ENCODE data around the gene SLC25A13. TPM values are rescaled to one million over a fixed set of nuclear protein-coding genes. Genes with fewer than 3 reads are reported as not detected.

Gene SLC25A13
- total and polyA plus RNA-seq, 2 of the 13 experiments (the other 11 are each of a cell fraction or from before 2014, with no cell fraction given) = 36.2 to 84.9 TPM

DNA sequence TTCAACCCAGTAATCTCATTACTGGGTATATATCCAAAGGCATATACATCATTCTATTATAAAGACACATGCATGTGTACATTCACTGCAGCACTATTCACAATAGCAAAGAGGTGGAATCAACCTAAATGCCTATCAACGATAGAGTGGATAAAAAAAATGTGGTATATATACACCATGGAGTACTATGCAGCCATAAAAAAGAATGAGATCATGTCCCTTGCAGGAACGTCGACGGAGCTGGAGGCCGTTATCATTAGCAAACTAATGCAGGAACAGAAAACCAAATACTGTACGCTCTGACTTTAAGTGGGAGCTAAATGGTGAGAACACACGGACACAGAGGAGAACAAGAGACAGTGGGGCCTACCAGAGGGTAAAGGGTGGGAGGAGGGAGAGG, 105.5 kb downstream of the SLC25A13 start:
- ATAC-seq (no peak), FAIRE-seq (no peak), DNase-seq (ENCODE audit: low spot score) (no peak)
- H3K9ac ChIP-seq (ENCODE audit: insufficient read depth, low read depth, low read length) = no peak overlapping the region
- intact Hi-C loops (cut with micrococcal nuclease; ENCODE audit: unreplicated experiment) = no loop called here
- H3K9me3 ChIP-seq (ENCODE audit: low read length) = no peaks in the 10 kb centered on the region
- ChIA-PET POLR2A (no interaction called here), CTCF (ENCODE audit: low intra/inter-chr PET ratio, low total read pairs) (no interaction called here)
- no peaks in the 10 kb centered on the region; a peak in 1 of 5 replicates for H3K36me3 ChIP-seq (replicated peaks in 1 of 2; ENCODE audit: control insufficient read depth in 1 of 2, insufficient read depth in 2 of 2, low read length in 2 of 2)
- no peaks in the 10 kb centered on the region for H3K4me1 ChIP-seq (ENCODE audit: insufficient read depth, low read length)
- H3K4me3 ChIP-seq (replicated peaks in 1 of 3; ENCODE audit: insufficient read depth in 1 of 3, low read depth in 2 of 3, low read length in 3 of 3) = no peak overlapping the region
- no peak overlapping the region for H3K27ac ChIP-seq (ENCODE audit: extremely low read length, insufficient read depth, low read length)
- peaks cover 22% of the 10 kb centered on the region for H3K79me2 ChIP-seq (ENCODE audit: insufficient read depth, low read length)
- no peak overlapping the region for H3K4me2 ChIP-seq (ENCODE audit: low read depth, low read length)
- in situ Hi-C loops (cut with HindIII; ENCODE audit: extremely low pct_ligation_motif_present, low pct_unique_long_range_greater_than_20kb) = no loop called here
- no peaks in the 10 kb centered on the region; the same call in 1 of the 2 replicates for H4K20me1 ChIP-seq (ENCODE audit: insufficient read depth, low read length)
- TF ChIP-seq ARNT (IDR thresholded peaks at IDR 0.05) (no peak), NFIB (CRISPR knock-in tag; IDR thresholded peaks at IDR 0.05; ENCODE audit: borderline replicate concordance) (no peak), FOSL1 (CRISPR knock-in tag; IDR thresholded peaks at IDR 0.05; ENCODE audit: borderline replicate concordance) (no peak), ZNF274 (CRISPR knock-in tag; IDR thresholded peaks at IDR 0.05) (no peak), SSRP1 (CRISPR knock-in tag; IDR thresholded peaks at IDR 0.05) (no peak), ZBTB20 (CRISPR knock-in tag; IDR thresholded peaks at IDR 0.05; ENCODE audit: borderline replicate concordance, low read depth) (no peak), SRSF4 (IDR thresholded peaks at IDR 0.05; ENCODE audit: low read depth, low read length, poor library complexity, severe bottlenecking) (no peak), MIER2 (CRISPR knock-in tag; IDR thresholded peaks at IDR 0.05) (no peak), ZNF75D (CRISPR knock-in tag; IDR thresholded peaks at IDR 0.05; ENCODE audit: borderline replicate concordance) (no peak), IRX3 (CRISPR knock-in tag; IDR thresholded peaks at IDR 0.05; ENCODE audit: borderline replicate concordance, low read depth) (no peak), GLI4 (CRISPR knock-in tag; IDR thresholded peaks at IDR 0.05; ENCODE audit: borderline replicate concordance) (no peak), ZNF12 (CRISPR knock-in tag; IDR thresholded peaks at IDR 0.05) (no peak), GPN1 (CRISPR knock-in tag; IDR thresholded peaks at IDR 0.05; ENCODE audit: borderline replicate concordance) (no peak)
- TF ChIP-seq, protein P1, sequence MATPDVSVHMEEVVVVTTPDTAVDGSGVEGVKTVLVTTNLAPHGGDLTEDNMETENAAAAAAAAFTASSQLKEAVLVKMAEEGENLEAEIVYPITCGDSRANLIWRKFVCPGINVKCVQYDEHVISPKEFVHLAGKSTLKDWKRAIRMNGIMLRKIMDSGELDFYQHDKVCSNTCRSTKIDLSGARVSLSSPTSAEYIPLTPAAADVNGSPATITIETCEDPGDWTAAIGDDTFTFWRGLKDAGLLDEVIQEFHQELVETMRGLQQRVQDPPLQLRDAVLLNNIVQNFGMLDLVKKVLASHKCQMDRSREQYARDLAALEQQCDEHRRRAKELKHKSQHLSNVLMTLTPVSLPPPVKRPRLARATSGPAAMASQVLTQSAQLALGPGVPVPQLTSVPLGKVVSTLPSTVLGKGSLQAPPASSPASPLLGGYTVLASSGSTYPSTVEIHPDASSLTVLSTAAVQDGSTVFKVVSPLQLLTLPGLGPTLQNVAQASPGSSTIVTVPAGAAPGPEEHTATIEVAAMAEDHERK (CRISPR knock-in tag; IDR thresholded peaks at IDR 0.05; ENCODE audit: low read depth) = no peak
- TF ChIP-seq, protein P2, sequence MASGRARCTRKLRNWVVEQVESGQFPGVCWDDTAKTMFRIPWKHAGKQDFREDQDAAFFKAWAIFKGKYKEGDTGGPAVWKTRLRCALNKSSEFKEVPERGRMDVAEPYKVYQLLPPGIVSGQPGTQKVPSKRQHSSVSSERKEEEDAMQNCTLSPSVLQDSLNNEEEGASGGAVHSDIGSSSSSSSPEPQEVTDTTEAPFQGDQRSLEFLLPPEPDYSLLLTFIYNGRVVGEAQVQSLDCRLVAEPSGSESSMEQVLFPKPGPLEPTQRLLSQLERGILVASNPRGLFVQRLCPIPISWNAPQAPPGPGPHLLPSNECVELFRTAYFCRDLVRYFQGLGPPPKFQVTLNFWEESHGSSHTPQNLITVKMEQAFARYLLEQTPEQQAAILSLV (CRISPR knock-in tag; IDR thresholded peaks at IDR 0.05; ENCODE audit: borderline replicate concordance) = no peak
- TF ChIP-seq, protein P3, sequence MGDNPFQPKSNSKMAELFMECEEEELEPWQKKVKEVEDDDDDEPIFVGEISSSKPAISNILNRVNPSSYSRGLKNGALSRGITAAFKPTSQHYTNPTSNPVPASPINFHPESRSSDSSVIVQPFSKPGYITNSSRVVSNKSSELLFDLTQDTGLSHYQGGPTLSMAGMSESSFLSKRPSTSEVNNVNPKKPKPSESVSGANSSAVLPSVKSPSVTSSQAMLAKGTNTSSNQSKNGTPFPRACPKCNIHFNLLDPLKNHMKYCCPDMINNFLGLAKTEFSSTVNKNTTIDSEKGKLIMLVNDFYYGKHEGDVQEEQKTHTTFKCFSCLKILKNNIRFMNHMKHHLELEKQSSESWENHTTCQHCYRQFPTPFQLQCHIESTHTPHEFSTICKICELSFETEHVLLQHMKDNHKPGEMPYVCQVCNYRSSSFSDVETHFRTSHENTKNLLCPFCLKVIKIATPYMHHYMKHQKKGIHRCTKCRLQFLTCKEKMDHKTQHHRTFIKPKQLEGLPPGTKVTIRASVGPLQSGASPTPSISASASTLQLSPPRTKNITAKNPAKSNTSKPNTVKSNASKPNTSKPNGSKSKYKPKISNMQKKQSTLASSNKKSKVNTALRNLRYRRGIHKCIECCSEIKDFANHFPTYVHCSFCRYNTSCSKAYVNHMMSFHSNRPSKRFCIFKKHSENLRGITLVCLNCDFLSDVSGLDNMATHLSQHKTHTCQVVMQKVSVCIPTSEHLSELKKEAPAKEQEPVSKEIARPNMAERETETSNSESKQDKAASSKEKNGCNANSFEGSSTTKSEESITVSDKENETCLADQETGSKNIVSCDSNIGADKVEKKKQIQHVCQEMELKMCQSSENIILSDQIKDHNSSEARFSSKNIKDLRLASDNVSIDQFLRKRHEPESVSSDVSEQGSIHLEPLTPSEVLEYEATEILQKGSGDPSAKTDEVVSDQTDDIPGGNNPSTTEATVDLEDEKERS (CRISPR knock-in tag; IDR thresholded peaks at IDR 0.05) = no peak
- TF ChIP-seq, protein P4, sequence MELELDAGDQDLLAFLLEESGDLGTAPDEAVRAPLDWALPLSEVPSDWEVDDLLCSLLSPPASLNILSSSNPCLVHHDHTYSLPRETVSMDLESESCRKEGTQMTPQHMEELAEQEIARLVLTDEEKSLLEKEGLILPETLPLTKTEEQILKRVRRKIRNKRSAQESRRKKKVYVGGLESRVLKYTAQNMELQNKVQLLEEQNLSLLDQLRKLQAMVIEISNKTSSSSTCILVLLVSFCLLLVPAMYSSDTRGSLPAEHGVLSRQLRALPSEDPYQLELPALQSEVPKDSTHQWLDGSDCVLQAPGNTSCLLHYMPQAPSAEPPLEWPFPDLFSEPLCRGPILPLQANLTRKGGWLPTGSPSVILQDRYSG (CRISPR knock-in tag; IDR thresholded peaks at IDR 0.05) = no peak
- H2AFZ ChIP-seq (ENCODE audit: low read length) = no peak overlapping the region
- no TSS peak for BruUV-seq (replicated peaks)
- H3K27me3 ChIP-seq (ENCODE audit: control insufficient read depth in 1 of 2, insufficient read depth in 2 of 2, low read length in 2 of 2) = no peaks in the 10 kb centered on the region
- WGBS (ENCODE audit: low lambda C conversion rate) = 98% methylated on average over 7 of the region's 7 CpGs
